ENCODE results near the gene KCNAB2.

DNA sequence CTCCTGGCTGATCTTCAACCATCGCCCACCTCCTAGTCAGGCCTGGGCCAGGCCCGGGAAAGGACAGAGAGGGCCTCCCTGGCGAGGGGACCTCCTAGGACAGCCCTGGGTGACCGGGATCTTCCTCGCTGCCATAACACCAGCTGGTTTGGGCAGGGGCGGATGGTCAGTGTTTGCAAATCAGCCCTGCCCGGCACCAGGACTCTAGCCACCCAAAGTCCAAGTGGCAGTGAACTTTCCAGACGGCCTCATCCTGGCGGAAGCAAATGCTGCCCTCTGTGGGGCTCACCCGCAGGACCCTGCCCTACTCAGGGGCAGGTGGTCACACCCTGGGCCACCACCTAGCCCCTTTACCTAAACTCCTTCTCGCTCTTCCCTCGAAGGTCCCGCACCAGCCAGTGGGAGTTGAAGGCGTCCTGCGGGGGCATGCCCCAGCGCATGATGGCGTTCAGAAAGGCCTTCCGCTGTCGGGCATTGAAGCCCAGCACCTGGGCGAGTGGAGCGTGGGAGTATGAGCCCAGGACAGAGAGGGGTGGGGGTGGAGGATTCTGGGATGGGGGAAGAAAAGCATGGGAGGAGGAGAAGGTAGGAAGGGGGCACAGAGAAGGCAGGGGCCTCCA, 79.2 kb downstream of the KCNAB2 start:
- TF ChIP-seq, protein P1, sequence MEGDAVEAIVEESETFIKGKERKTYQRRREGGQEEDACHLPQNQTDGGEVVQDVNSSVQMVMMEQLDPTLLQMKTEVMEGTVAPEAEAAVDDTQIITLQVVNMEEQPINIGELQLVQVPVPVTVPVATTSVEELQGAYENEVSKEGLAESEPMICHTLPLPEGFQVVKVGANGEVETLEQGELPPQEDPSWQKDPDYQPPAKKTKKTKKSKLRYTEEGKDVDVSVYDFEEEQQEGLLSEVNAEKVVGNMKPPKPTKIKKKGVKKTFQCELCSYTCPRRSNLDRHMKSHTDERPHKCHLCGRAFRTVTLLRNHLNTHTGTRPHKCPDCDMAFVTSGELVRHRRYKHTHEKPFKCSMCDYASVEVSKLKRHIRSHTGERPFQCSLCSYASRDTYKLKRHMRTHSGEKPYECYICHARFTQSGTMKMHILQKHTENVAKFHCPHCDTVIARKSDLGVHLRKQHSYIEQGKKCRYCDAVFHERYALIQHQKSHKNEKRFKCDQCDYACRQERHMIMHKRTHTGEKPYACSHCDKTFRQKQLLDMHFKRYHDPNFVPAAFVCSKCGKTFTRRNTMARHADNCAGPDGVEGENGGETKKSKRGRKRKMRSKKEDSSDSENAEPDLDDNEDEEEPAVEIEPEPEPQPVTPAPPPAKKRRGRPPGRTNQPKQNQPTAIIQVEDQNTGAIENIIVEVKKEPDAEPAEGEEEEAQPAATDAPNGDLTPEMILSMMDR (IDR thresholded peaks at IDR 0.05): no peak
- TF ChIP-seq POLR2A (IDR thresholded peaks at IDR 0.05): no peak

Data from lower leg skin (tissue), 3 donors.